Inflammatory macrophage treated with lipopolysaccharide for 4 hours (primary cell): Measurements from ENCODE around the gene ZCWPW1.
A peak's percentile ranks its signal among the peaks of the same experiment; 100 is the strongest.
"Not testable (repeated sequence)": the region's sequence is repeated elsewhere in the genome, so short reads cannot be mapped to it uniquely, and the experiment has no call there.

Source experiments
- DNase-seq: peaks from one replicate; pipeline ENCODE4 v3.0.0-alpha.2; 2020

Gene ZCWPW1

DNA sequence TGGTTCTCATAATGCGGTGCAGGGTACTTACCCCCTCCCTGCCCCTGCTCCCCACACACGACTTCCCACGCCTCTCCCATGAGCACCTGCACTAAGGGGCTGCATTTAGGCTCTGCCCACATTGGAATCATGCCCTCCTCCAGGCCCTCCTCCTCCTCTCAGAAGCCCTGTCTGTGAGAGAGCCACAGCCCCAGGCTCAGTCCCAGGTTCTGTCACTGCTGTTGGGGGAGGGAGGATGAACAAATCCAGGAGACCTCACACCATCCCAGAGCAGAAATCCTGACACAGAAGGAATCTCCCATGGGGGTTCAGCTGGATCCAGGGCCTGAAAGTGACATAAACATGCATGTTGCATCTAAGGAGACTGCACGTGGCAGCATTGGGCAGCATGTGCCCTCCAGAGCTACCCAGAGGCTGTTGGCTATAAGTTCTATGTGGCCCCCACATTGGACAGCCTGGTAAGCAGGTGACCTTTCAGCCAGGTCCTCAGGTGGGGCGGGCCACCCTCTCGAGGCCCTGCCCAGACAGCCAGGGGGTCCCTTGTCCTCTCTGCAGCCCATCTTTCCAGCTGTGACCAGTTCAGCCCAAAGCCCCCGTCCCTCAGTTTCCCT lies 56.8 kb downstream of the ZCWPW1 start:
- peak; percentile 25 for DNase-seq

DNA sequence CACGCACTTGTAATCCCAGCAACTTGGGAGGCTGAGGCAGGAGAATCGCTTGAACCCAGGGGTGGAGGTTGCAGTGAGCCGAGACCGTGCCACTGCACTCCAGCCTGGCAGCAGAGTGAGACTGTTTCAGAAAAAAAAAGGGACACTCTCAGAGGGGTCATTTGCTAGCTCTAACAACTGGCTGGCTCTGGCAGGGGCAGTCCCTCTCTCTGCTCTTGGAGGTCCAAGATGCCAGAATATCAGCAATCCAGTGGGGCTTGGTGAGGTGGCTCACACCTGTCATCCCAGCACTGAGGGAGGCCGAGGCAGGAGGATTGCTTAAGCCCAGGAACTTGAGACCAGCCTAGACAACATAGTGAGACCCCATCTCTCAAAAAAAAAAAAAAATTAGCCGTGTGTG lies 57.8 kb downstream of the ZCWPW1 start:
- DNase-seq: no peak

DNA sequence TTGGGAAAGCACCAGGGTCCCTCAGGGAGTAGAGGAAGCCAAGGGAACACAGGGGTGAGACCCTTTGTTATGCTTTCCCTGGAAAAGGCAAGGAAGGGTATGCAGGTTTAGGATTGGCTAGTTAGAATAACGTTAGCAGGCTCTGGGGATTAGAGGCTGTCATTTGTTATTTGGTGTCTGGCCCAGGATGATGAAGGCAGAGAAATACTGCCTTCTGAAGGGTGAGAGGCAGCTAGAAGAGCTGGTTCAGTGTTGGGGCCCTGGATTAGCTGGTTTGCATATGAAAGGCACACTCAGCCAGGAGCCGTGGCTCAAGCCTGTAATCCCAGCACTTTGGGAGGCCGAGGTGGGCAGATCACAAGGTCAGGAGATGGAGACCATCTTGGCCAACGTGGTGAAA lies 58.2 kb downstream of the ZCWPW1 start:
- DNase-seq: no peak

DNA sequence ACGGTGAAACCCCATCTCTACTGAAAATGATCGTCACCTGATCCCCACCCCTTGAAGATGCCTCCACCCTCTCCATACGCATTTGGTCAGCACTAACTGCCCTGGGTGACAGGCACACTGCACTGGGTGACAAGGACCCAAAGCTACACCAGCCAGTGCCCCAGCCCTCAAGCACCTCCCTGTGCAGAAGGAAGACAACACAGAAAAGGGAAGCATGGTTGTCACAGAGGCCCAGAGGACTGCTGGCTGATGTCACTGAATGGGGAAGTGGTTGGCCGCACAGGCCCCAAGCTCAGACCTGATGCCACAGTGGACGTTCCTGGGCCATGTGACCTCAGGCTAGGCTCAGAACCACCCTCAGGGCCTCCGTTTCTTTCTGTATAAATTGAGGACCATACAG lies 59.4 kb downstream of the ZCWPW1 start:
- DNase-seq: peak; percentile 99

DNA sequence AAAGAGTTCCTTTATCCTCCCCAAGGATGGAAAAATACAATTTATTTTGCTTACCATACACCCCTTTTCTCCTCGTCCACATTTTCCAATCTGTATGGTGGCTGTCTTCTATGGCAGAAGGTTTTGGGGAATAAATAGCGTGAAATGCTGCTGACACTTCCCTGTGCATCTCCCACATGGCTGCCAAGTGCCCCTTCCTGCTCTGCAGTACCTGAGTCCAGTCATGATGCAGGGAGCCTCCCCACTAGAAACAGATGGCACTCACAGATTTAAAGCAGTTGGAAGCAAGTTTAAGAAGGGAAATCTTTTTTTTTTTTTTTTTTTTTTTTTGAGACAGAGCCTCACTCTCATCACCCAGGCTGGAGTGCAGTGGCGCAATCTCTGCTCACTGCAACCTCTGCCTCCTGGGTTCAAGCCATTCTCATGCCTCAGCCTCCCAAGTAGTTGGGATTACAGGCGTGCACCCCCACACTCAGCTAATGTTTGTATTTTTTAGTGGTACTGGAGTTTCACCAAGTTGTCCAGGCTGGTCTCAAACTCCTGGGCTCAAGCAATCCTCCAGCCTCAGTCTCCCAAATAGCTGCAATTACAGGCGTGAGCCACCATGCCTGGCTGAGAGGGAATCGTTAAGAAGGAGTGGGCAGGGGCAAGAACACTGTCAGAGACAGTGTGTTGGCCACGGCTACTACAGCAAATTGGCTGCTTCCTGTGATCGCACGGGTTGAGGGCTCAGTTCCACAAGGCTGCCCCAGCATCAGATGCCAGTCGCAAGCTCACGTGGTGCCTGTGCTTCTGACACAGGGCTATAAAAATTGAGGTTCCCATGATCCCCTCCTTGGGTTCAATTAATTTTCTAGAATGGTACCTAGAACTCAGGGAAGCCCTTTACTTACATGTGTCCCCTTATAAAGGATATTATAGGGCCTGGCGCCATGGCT lies 60.6 kb downstream of the ZCWPW1 start:
- peak; percentile 50 for DNase-seq

DNA sequence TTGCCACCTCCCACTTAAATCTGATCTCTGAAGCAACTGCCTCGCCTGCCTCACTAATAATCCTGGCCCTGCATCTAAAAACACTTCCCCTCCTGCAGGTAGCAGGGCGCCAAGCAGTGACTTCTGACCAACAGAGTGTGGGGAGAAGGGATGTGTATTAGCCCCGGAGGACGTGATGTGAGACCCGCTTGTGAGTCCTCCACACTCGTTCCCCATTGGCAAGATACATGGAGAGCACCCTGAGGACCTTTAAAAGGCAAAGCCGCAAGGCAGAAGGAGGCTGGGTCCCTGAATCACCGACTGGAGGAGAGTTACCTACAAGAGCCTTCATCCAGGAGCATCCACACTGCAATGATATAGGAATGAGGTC lies 61.3 kb downstream of the ZCWPW1 start:
- no peak for DNase-seq

DNA sequence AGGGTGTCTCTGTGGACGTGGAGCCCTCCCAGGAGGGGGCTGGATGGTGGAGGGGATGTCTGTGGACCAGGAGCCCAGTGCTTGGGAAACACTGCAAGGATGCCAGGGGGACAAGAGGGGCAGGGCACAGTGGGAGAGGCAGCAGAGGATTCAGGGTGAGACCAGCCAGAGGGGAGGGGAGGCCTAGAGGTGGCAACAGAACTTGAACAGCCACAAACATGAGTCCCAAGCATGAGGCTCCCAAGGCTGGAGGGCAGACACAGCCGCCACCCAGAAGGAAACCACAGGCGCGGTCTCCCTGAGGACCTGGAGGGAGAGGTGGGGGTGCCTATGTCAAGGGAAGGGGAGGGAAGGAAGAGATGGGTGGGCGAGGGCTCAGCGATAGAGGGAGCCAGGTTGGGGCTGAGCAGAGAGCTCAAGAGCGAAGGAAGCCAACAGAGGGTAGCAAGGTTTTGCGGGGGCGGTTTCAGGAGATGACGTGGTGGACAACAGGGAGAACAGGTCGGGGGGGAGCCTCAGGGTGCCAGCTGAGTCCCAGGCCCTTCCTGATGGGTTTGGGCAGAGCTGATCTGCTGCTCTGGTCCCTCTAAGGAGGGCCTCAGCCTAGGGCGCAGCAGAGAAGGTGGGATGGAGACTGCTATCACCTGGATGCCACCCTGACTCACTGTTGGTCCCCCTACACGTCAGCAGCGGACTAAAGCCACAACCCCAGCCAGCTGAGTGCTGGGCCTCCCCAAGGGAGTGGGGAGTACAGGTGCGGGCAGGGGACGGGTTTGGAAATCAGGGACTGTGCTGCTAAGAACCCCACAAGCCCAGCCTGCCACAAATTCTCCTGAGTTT lies 61.9 kb downstream of the ZCWPW1 start:
- peak; percentile 21 for DNase-seq

DNA sequence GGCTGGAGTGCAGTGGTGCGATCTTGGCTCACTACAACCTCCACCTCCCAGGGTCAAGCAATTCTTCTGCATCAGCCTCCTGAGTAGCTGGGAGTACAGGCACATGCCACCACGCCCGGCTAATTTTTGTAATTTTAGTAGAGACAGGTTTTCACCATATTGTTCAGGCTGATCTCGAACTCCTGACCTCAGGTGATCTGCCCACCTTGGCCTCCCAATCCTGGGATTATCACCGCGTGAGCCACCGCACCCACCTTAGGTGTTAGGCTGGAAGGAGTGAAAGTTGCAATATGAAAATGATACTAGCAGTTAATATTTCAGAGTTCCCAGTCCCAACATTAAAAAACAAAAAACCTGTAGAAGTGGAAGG lies 62.5 kb downstream of the ZCWPW1 start:
- not testable (repeated sequence) for DNase-seq

DNA sequence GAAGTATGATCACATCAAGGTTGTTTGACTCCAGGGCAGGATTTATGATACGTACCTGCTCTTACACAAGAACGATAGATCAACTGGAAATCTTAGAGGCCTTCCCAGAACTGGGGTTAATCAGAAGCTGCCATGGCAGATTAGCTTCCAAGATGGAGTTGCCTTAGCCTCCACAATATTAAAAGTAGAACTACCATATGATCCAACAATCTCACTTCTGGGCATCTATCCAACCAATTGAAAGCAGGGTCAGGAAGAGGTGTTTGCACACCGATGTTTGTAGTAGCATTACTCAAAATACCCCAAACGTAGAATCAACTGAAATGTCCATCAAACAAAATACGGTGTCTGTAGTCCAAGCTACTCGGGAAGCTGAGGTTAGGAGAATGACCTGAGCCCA lies 64.0 kb downstream of the ZCWPW1 start:
- DNase-seq: no peak

DNA sequence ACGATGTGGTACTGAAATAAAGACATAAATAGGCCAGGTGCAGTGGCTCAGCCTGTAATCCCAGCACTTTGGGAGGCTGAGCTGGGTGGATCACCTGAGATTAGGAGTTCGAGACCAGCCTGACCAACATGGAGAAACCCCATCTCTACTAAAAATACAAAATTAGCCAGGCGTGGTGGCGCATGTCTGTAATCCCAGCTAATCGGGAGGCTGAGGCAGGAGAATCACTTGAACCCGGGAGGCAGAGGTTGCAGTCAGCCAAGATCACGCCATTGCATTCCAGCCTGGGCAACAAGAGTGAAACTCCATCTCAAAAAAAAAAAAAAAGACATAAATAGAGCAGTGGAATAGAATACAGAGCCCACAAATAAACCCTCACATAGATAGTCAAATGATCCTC lies 64.7 kb downstream of the ZCWPW1 start:
- DNase-seq: not testable (repeated sequence)

DNA sequence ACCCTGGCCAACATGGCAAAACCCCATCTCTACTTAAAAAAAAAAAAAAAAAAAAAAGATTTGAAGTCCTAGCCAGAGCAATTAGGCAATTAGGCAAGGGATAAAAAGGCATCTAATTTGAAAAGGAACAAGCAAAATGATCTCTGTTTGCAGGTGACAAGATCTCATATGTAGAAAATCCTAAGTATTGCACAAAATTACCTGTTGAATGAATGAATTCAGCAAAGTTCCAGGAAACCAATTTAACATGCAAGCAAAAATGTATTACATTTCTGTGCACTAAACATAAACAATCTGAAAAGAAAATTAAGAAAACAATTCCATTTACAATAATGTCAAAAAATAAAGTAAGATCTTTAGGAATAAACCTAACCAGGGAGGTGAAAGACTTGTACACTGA lies 65.4 kb downstream of the ZCWPW1 start:
- no peak for DNase-seq

DNA sequence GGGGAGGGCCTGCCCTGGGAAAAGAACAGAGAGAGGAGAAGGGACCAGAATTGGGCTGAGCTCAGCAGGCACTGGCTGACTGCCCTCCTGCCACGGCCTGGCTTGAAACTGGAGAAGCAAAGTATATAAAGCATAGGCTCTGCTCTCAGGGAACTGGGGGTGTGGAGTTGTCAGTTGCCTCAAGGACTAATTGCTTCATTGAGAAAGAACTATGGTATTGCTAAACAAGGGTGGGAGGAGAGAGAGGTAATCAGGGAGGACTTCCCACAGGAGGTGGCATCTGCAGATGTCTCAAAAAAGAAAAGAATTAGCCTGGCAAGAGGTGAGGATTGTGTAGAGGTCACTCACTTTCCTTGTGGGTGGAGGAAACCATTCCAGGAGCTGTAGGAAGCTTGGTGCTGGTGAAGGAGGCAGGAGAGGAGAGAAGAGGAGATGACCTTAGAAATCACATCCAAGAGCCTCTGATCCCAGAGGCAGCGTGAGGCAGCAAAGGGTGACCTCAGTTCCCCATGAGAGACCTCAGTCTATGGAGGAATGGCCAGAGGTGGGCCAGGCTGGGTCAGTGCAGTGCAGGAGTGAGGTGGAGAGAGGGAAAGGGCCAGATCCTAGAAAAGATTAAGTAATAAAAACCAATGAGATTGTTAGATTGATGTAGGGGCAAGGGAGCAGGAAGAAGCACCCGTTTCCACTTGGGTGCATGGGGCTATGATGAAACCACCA lies 68.2 kb downstream of the ZCWPW1 start:
- DNase-seq: peak; percentile 79

DNA sequence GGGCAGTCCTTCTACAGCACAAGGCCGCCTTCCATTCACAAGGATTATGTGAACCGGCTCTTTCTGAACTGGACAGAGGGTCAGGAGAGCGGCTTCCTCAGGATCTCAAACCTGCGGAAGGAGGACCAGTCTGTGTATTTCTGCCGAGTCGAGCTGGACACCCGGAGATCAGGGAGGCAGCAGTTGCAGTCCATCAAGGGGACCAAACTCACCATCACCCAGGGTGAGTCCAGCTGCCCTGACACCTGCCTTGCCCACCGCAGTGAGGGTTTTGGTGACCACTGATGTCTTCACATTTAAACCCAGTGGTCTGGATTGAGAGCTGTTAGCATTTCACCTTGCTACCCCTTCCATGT lies 69.7 kb downstream of the ZCWPW1 start:
- no peak for DNase-seq

DNA sequence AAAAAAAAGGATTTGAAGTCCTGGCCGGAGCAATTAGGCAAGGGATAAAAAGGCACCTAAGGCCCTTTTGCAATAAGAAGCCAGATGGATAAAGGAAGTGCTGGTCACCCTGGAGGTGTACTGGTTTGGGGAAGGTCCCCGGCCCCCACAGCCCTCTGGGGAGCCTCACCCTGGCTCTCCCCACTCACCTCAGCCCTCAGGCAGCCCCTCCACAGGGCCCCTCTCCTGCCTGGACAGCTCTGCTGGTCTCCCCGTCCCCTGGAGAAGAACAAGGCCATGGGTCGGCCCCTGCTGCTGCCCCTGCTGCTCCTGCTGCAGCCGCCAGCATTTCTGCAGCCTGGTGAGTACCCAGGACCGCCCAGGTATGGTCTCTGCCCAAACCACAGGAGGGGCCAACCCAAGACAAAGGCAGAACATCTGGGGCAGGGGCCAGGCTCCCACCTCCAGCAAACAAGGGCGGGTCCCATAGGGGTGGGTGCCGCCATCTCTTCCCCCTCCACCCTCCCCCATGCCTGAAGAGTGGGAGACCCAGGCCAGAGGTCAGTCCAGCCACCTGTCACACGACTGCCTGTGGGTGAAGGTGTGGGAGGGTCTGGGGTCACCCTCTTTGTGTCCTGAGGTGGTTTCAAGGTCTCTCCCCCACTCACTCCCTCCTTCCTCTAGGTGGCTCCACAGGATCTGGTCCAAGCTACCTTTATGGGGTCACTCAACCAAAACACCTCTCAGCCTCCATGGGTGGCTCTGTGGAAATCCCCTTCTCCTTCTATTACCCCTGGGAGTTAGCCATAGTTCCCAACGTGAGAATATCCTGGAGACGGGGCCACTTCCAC lies 70.3 kb downstream of the ZCWPW1 start, which contains the start of gene PILRB:
TSS of gene PILRB (plus strand) at position 91 of the 830 bp plus-strand sequence. CDS start at position 277, 186 bp downstream.
- DNase-seq: no peak

DNA sequence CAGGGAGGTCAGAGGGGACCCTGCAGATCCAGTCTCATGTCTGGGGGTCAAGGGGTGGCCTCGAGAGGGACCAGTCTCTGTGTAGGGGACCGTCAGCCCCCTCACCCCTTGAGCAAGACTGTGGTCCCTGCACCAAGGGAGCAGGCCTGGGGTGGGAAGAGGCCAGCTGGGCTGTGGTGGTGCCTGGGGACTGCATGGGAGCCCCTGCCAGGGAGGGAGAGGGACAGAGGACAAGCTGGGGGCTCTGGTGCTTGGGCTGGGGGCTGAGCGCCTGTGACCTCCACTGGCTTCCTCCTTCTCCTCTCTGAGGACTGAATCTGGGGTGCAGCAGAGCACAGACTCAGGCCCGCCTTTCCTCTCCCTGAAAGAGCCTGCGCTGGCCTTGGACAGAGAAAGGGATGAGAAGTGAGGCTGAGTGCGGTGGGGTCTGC lies 71.4 kb downstream of the ZCWPW1 start:
- DNase-seq: no peak

DNA sequence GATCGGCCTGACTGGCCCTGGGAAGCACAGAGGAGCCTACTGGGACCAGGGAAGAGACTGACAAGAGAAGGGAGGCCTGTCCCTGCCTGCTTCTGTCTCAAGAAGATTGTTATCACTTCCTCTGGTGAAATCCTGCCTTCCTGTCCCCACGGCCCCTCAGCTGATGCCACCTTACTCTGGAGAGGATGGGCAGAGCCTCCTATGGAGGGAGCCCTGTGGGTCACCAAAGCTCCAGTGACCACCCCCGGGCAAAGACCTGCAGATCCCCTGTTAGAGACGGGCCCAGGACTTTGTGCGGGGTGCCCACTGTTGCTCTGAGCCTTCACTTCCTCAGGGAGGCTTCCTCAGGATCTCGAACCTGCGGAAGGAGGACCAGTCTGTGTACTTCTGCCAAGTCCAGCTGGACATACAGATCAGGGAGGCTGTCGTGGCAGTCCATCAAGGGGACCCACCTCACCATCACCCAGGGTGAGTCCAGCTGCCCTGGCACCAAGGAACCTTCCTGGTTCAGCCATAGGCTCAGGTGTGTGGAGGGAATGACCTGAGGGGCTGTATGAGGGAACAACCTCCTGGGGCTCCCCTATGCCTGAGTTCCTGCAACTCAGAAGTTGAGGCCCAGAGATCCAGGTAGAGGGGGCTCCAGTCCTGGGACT lies 72.0 kb downstream of the ZCWPW1 start:
- no peak for DNase-seq

DNA sequence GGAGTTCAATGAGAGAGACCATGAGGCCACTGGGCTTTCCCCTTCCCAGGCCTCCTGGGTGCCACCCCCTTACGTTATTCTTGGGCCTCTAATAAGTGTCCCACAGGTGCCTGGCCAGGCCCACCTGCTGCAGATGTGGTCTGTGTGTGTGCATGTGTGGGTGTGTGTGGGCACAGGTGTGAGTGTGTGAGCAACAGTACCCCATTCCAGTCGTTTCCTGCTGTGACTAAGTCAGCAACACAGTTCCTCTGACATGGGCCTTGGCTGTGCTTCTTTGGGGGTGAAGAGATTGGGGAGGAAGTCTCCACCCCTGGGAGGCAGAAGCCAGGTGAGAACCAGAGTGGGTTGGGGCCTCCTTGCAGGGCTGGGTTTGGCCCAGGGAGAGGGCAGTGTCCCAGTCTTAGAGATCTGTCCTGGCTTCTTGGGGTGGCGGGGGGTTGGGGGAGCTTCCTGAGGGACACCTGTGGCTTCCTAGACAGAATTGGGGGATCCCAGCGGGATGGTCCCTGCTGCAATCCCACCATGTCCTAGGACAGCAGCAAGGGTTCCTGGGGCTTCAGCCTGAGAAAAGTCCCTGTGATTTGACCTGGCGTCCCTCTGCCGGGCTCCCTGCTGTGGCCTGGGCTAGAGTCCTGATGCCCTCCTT lies 74.7 kb downstream of the ZCWPW1 start:
- DNase-seq: no peak

DNA sequence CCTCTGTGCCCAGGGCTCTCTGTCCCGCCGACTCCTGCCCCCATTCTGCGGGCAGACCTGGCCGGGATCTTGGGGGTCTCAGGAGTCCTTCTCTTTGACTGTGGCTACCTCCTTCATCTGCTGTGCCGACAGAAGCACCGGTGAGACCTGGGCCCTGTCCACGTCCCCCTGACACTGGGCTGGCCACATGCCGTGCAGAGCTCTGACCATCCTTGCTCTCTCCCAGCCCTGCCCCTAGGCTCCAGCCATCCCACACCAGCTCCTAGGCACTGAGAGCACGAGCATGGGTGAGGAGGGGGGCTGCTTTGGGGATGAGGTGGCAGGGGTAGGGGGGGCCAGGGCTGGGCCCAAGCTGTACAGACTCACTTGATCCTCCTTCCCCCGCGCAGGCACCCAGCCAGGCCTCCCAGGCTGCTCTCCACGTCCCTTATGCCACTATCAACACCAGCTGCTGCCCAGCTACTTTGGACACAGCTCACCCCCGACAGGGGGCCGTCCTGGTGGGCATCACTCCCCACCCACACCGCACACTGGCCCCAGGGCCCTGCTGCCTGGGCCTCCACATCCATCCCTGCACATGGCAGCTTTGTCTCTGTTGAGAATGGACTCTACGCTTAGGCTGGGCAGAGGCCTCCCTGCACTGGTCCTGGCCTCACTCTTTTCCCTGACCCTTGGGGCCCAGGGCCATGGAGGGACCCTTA lies 75.4 kb downstream of the ZCWPW1 start:
- DNase-seq: no peak

DNA sequence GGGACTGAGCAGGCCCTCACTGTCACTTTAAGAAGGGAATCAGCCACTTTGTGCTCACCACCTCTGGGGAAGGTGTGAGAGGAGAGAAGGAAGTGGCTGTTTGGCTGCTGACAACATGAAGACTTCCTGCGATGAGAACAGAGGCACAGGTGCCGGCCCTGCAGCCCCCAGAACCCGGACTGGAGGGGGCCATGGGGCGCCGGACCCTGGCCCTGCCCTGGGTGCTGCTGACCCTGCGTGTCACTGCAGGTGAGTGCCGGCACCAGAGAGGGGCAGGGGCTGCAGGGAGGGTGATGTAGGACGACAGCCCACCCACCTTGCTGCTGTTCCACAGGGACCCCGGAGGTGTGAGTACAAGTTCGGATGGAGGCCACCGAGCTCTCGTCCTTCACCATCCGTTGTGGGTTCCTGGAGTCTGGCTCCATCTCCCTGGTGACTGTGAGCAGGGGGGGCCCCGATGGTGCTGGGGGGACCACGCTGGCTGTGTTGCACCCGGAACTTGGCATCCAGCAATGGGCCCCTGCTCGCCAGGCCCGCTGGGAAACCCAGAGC lies 76.2 kb downstream of the ZCWPW1 start:
- not testable (repeated sequence) for DNase-seq

DNA sequence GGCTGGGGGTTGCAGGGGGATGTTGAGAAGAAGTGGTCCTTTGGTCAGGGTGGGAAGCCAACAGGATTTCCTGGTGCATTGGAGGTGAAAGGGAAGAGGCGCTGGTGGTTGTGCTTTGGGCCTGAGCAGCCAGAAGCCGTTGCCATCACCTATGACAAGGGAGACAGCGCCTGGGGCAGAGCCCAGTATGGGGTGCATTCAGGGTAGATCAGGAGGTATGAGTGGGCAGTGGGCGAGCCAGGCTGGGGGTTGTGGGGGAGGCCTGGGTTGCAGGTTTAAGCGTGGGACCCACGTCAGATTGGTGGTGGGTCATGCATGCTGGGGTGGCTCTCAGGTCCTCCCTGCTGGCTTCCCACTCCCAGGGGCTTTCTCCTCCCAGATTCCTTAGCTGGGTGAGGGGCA lies 76.8 kb downstream of the ZCWPW1 start:
- no peak for DNase-seq
